ENCODE results near the gene PTGER2.

PTGER2 gene

DNA sequence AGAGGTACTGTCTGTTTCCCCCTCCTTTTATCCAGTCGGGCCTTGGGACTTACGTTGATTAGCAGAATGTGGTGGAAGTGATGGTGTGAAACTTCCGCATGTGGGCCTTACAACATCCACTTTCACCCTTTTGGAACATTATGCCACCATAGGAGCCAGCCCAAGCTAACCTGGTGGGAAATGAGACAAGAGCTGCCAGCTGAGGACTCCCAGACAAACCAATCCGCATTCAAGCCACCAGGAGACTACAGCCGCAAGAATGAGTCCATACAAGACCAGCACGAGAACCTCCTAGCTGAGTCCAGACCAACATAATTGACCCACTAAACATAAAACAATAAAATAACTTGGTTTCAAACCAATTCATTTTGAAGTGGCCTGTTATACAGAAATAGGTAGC is 9.1 kb upstream of the PTGER2 start:
- DNase-seq (ENCODE audit: low read depth in 1 of 2, low spot score in 1 of 2): no peak

DNA sequence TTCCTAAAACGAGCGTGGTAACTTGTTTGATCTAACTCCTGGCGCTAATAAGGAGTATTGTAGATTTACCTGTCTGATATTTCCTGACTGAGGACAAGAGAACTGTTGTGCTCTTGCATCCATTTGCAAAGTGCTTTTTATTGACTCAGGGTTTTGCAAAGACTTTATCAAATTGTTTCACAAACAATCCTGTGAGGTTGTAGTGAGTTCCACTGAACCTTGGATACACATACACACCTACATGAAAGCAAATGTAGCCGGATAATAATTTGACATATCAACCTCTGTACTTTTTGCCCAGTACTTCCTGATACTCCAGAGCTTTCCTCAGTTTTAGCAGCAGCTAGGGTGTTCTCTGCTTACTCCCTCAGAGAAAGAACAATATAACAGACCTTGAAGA is 6.7 kb upstream of the PTGER2 start:
- no peak for DNase-seq (ENCODE audit: low read depth in 1 of 2, low spot score in 1 of 2)

DNA sequence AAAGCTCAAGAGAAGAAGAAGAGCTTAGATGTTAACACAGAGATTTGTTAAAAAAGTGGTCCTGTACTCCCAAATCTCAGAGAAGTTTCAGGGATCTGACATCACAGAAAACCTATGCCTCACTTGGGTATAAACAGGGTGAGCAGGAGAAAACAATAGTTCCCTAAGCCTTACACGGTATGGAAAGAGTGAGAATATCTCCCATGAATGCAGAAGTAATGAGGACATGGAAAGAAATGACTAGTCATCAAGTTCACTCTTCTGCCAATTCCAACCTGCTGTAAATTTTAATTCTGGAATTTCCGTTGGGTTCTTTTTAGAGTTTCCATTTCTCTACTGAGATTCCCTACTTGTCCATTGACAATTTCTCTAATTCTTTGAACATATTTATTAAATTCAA is 6.2 kb upstream of the PTGER2 start:
- no peak for DNase-seq (ENCODE audit: low read depth in 1 of 2, low spot score in 1 of 2)

DNA sequence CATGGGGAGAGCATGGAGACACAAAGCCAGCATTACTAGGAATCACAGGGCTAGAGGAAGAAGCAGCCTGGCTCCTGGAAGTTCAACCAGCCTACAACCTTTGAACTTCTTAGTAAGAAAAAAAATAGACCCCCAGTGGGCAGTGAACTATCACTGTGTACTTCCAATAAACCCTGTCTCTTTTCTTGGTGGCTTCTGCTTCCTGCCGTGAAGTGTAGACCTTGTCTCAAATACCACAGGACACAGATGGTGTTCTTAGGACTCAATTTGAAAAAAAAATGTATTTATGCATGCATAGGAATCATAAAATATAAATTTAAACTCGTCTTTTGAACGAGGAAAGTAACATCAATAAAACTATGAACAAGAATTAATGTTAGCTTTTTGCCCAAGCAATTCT is 3.6 kb upstream of the PTGER2 start:
- no peak for DNase-seq (ENCODE audit: low read depth in 1 of 2, low spot score in 1 of 2)

DNA sequence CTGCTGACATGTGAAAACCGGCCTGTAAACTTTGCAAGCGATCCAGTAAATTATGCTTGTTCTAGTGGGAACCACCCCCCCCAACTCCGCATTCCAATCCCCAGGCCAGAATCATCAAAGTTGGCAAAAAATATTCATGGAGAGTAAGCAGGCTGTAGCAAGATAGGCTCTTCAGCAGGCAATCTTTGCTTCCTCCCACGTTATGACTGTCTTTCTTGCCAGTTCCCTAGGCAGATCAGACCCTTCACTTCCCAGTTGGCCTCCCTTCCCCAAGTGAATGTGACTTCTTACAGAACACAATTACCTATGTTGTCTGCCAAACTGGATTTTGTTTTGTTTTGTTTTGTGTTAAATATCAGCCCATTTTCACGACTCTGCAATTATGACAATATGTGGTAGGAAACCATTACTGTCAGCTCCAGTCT is 1.2 kb upstream of the PTGER2 start:
- no peak for DNase-seq (ENCODE audit: low read depth in 1 of 2, low spot score in 1 of 2)

DNA sequence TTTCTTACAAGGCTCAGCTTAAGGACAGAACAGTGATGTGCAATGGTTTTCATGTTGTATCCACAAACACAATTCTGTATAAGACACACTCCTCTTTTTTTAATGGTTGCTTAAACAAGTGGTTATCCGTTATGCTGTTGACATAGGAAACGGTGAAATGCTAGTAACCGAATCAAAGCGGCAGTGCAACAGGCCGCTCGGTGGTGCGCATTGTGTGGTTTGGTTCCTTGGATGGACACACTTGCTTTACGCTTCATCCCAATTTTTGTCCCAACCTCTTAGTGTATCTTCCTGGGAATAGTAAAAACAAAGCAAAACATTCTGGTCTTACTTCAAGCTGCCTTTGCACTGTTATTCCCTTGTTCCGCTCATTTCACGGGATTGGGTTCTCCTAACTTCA is 650 bp upstream of the PTGER2 start:
- no peak for DNase-seq (ENCODE audit: low read depth in 1 of 2, low spot score in 1 of 2)

DNA sequence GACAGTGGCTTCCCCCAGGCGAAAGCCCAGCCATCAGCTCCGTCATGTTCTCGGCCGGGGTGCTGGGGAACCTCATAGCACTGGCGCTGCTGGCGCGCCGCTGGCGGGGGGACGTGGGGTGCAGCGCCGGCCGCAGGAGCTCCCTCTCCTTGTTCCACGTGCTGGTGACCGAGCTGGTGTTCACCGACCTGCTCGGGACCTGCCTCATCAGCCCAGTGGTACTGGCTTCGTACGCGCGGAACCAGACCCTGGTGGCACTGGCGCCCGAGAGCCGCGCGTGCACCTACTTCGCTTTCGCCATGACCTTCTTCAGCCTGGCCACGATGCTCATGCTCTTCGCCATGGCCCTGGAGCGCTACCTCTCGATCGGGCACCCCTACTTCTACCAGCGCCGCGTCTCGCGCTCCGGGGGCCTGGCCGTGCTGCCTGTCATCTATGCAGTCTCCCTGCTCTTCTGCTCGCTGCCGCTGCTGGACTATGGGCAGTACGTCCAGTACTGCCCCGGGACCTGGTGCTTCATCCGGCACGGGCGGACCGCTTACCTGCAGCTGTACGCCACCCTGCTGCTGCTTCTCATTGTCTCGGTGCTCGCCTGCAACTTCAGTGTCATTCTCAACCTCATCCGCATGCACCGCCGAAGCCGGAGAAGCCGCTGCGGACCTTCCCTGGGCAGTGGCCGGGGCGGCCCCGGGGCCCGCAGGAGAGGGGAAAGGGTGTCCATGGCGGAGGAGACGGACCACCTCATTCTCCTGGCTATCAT is 663 bp downstream of the PTGER2 start:
- DNase-seq (ENCODE audit: low read depth in 1 of 2, low spot score in 1 of 2): peak in 1 of 2 donors; percentile 33

DNA sequence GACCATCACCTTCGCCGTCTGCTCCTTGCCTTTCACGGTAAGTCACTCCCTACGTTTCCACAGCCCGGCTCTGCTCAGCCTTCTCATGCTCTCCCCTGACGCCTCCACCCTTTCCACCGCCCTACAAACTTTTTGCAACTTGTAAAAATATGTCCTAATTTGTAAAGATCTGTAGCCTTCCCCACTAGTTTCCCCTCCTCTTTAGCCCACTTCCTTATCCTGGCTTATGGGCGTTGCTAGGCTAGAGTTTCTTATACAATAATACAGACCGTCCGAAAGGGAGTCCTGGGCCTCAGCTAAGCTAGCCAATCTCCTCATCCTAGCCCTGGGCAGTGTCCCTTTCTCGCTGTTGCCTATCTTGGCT is 1.2 kb downstream of the PTGER2 start:
- DNase-seq (ENCODE audit: low read depth in 1 of 2, low spot score in 1 of 2): peak in 1 of 2 donors; percentile 17

DNA sequence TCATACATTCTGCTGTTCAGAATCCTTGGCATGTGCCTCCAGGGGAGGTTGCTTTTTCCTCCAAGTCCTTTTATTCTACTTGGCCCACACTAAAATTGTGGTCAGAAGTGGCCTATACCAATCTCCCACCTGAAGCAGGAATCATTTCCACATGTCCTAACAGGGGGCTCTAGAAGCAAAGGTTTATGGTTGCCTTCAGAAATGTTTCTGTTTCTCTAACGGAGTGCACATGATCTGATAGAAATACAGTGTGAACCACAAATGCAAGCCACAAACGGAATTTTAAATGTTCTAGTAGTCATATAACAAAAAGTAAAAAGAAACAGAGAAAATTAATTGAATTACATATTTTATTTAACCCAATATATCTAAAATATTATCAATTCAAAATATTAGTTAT is 4.0 kb downstream of the PTGER2 start:
- DNase-seq (ENCODE audit: low read depth in 1 of 2, low spot score in 1 of 2): no peak

DNA sequence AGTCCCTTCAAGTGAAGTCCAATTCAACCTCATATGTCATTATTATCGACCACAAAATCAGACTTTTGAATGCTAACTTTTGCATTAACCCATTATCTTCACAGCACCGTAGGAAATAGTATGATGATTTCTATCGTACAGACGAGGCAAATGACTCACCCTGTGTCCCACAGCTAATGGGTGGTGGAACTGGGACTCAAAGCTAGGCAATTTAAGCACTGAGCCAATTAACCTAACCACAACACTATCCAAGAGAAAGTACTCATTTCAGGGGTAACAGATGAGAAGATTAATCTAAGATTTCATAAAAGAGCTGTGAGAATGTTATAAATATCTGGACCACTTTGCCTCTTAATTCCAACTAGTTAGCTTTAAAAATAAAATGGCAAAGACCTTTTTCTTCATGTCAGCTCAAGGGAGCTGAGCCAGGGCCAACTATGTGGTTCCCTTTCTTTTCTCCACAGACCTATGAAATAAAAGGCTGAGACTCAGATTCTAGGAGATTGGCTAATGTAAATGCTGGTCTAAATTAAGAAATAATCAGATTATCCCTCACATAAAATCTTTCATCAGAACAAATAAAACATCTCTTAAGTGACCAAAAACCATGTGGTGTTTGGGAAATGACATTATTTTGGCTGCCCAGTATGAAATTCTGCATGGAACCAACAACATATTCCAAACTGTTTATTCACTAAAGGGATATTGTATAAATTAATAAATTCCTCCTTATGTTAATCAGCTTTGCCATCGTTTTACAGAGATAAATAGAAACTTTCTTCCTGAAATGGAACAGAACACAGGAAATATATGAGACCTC is 4.9 kb downstream of the PTGER2 start:
- no peak for DNase-seq (ENCODE audit: low read depth in 1 of 2, low spot score in 1 of 2)

DNA sequence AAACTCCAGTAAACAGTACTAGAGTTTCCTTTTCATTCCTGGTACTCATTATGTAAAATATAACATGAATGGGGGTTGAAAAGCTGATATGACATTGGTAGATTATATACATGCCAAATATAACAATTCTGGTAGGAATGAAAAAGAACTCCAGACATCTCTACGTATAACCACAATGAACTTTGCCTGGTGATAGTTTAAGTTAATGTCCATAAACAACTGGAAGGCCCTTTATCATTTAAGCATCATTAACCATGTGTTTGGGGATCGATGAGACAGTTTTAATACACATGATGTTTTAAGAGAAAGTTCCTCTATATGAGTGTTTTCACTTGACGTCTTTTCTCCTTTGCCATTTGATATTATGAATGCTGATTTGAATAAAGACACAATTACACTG is 5.8 kb downstream of the PTGER2 start:
- DNase-seq (ENCODE audit: low read depth in 1 of 2, low spot score in 1 of 2): no peak

DNA sequence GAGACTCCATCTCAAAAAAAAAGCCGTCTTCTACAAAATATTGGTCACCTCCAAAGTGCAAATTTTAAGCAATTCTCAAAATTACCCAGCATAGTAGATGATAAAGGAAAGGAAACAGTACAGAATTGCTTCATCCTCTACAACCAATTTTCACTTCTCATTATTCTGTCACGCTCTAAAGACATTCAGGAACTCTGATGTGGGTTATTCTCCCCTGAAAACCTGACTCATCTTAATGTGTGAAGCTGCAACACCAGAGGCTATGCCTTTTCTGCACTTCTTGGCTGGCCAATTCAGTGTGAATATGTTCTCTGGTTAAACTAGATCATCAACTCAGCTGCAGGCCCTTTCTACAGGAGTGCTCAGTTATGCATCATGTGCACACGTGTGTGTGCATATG is 11.0 kb downstream of the PTGER2 start:
- DNase-seq (ENCODE audit: low read depth in 1 of 2, low spot score in 1 of 2): peak in 1 of 2 donors; percentile 47

DNA sequence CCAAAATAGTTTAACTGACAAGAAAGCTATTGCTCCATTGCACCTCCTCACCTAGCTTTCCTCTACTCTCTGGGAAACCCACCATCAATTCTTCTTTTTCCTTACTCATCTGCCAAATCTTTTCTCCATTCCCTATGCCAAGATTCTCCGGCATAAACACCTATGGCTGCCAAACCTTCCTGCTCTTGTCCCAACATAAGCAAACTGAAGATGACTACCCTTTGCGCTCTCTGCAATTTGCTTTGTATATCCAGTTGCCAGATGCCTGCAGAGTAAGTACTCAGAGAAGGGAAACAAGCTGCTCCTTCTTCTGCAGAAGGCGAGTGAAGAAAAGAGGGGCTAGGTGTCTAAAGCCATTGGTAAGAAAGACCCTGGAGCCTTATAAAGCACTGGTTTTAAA is 11.5 kb downstream of the PTGER2 start:
- DNase-seq (ENCODE audit: low read depth in 1 of 2, low spot score in 1 of 2): no peak

DNA sequence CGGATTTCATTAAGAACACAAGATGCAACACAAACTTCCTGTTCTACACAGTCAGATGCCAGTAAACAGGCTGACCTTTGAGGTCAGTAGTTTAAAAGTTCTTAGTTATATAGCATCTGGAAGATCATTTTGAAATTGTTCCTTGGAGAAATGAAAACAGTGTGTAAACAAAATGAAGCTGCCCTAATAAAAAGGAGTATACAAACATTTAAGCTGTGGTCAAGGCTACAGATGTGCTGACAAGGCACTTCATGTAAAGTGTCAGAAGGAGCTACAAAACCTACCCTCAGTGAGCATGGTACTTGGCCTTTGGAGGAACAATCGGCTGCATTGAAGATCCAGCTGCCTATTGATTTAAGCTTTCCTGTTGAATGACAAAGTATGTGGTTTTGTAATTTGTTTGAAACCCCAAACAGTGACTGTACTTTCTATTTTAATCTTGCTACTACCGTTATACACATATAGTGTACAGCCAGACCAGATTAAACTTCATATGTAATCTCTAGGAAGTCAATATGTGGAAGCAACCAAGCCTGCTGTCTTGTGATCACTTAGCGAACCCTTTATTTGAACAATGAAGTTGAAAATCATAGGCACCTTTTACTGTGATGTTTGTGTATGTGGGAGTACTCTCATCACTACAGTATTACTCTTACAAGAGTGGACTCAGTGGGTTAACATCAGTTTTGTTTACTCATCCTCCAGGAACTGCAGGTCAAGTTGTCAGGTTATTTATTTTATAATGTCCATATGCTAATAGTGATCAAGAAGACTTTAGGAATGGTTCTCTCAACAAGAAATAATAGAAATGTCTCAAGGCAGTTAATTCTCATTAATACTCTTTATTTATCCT is 13.5 kb downstream of the PTGER2 start:
- DNase-seq (ENCODE audit: low read depth in 1 of 2, low spot score in 1 of 2): no peak

DNA sequence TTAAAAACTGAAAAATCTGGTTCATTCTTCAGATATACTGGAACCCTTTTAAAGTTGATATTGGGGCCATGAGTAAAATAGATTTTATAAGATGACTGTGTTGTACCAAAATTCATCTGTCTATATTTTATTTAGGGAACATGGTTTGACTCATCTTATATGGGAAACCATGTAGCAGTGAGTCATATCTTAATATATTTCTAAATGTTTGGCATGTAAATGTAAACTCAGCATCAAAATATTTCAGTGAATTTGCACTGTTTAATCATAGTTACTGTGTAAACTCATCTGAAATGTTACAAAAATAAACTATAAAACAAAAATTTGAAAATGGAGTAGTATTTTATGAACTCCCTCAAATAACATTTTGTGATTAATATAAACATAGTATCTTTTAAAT is 14.2 kb downstream of the PTGER2 start:
- DNase-seq (ENCODE audit: low read depth in 1 of 2, low spot score in 1 of 2): no peak

DNA sequence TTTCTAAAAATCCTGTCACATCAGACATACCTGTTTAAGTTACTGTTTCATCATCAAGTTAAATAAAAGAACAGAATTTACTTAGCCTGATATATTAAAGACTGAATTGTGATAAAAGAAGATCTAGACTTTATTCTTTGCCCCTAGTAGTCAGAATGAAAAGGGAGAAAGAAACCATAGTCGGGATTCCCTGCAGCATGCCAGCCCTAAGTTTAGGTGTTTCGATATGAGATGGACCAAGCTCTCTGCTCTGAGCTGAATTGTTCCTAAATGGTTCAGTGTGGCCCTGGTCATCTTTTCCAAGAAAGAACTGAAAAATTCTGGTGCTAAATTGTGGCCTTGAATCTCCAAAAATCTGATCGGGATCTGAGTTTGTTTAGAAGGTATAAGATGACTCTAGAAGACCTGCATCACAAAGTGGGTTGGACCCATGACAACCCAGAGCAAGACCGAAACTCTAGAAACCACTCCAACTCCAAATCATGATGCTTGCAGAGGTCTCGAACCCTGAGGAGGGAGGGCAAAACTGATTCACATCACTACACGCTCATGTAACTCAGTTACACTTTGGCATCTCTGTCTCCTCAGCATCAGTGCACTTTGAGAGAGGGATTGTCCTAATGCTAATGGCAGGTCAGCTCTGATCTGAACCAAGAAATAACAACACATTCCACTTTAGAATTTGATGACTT is 15.7 kb downstream of the PTGER2 start:
- no peak for DNase-seq (ENCODE audit: low read depth in 1 of 2, low spot score in 1 of 2)

DNA sequence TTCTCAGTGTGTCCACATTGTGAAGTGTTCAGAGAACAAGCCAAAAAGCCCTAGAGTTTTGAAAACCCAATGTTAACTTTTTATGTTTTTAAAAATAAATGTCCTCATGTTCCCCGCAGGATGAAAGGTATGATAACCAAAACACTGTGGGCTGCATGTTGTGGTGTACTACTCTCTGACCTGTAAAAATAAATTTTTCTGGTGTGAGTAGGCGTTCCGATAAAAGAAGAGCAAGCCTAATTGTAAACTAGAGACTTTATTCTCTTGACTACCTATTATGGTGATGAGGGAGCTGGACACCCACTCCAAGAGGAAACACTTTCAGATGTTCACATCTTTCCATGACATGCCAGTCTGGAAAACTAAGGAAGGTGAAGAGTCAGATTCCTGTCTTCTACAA is 18.2 kb downstream of the PTGER2 start:
- no peak for DNase-seq (ENCODE audit: low read depth in 1 of 2, low spot score in 1 of 2)

DNA sequence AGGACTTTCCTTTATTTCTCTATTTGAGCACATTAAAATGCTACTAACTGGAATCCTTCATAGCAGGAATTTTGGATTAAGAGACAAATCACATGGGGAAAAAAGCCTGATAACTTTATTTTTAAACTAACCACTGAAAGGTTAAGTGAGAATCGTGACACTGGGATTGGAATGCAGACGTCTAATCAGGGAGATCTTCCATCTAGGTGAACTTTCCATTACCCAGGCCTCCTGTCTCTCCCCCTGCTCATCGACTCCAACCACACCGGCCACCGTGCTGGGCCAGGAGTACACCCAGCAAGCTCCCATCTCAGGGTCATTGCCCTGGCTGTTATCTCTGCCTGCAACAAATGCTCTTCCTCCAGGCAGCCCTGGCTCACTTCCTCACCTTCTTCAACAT is 19.0 kb downstream of the PTGER2 start:
- DNase-seq (ENCODE audit: low read depth in 1 of 2, low spot score in 1 of 2): no peak

DNA sequence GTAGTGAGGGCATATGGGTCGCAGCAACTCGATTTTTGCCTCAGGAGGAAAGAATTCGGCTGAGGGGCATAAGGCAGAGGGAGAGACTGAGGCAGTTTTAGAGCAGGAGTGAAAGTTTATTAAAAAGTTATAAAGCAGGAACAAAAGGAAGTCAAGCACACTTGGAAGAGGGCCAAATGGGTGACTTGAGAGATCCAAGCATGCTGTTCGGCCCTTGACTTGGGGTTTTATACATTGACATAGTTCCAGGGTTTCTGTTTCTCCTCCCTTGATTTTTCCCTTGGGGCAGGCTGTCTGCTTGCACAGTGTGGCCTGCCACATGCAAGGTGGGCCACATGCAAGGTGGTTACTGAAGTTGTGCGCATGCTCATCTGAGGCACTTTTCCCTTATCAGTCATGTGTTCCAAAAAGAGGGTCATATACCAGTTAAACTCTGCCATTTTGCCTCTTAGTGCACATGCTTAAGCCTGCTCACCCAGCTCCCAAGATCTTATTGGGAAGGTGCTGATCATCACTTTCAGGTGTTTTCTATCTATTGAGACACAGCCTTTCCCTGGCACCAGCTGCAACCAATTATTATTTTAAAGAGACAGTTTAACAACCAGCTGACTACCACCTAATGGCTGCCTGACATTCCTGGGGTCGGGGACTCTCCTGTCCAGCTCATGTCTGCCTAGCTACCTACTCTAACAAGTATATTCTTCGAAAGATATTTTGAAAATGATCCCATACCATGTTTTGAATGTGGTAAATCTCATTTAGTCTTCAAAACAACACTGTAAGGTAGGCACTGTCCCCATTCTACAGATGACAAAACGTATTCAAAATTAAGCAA is 19.9 kb downstream of the PTGER2 start:
- DNase-seq (ENCODE audit: low read depth in 1 of 2, low spot score in 1 of 2): no peak

DNA sequence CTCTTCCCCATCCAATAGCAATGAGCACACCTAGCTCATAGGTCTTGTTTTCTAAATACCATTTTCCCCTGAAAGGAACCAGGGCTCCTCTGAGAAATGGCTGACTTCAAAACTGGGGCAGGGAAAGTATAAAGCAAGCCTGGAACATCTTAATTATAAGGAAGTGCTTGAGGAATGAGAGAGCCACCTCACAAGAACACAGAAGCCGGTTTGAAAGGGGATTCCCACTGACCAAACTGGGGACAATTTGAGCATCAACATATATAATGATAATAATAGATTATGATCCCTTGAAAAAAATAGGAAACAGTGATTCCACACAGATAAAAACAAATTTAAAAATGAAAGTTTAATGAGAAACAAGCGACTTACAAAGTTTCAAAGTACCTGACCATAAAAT is 22.1 kb downstream of the PTGER2 start:
- no peak for DNase-seq (ENCODE audit: low read depth in 1 of 2, low spot score in 1 of 2)
